GM06990 (cell line): ENCODE measurements around the gene THADA.

Experiments
- DNase-seq: peaks from one replicate; pipeline ENCODE4 v3.0.0-alpha.2; 2011; ENCODE audit not compliant: insufficient read length; ENCODE audit errors: extremely low read depth
- H3K27me3 ChIP-seq: replicated peaks from 2 replicates; pipeline ENCODE4 v1.6.0; 2011; ENCODE audit warnings: low read length; ENCODE audit not compliant: control insufficient read depth, insufficient read depth
- H3K36me3 ChIP-seq: 2 replicates; pipeline ENCODE4 v1.5.1; 2011; ENCODE audit warnings: low read length; ENCODE audit not compliant: control insufficient read depth, insufficient read depth
- H3K4me3 ChIP-seq: replicated peaks from 2 replicates; pipeline ENCODE4 v1.5.1; 2011; ENCODE audit warnings: low read depth, mild to moderate bottlenecking, control low read depth, low read length
- TF ChIP-seq, protein P1 (sequence below): IDR thresholded peaks from 2 replicates; pipeline ENCODE4 v1.5.1; 2011; ENCODE audit warnings: low read length, control low read depth, mild to moderate bottlenecking, inconsistent platforms; ENCODE audit not compliant: insufficient read depth, poor library complexity, severe bottlenecking

THADA gene

GRCh38 chr2:43616967-43617680 is 21.3 kb upstream of the THADA start:
- Histone ChIP-seq H3K4me3 (no peak overlapping the region), H3K36me3 (no peaks in the 10 kb centered on the region), H3K27me3 (no peaks in the 10 kb centered on the region)
- DNase-seq: no peak
- TF ChIP-seq, protein P1, sequence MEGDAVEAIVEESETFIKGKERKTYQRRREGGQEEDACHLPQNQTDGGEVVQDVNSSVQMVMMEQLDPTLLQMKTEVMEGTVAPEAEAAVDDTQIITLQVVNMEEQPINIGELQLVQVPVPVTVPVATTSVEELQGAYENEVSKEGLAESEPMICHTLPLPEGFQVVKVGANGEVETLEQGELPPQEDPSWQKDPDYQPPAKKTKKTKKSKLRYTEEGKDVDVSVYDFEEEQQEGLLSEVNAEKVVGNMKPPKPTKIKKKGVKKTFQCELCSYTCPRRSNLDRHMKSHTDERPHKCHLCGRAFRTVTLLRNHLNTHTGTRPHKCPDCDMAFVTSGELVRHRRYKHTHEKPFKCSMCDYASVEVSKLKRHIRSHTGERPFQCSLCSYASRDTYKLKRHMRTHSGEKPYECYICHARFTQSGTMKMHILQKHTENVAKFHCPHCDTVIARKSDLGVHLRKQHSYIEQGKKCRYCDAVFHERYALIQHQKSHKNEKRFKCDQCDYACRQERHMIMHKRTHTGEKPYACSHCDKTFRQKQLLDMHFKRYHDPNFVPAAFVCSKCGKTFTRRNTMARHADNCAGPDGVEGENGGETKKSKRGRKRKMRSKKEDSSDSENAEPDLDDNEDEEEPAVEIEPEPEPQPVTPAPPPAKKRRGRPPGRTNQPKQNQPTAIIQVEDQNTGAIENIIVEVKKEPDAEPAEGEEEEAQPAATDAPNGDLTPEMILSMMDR: no peak

- no peak for DNase-seq
- H3K27me3 ChIP-seq: no peaks in the 10 kb centered on the region
- no peaks in the 10 kb centered on the region for H3K36me3 ChIP-seq
- H3K4me3 ChIP-seq: no peak overlapping the region
- TF ChIP-seq, protein P1: no peak
These were observed 17.1 kb upstream of the THADA start for GRCh38 chr2:43612944-43613343.

DNA sequence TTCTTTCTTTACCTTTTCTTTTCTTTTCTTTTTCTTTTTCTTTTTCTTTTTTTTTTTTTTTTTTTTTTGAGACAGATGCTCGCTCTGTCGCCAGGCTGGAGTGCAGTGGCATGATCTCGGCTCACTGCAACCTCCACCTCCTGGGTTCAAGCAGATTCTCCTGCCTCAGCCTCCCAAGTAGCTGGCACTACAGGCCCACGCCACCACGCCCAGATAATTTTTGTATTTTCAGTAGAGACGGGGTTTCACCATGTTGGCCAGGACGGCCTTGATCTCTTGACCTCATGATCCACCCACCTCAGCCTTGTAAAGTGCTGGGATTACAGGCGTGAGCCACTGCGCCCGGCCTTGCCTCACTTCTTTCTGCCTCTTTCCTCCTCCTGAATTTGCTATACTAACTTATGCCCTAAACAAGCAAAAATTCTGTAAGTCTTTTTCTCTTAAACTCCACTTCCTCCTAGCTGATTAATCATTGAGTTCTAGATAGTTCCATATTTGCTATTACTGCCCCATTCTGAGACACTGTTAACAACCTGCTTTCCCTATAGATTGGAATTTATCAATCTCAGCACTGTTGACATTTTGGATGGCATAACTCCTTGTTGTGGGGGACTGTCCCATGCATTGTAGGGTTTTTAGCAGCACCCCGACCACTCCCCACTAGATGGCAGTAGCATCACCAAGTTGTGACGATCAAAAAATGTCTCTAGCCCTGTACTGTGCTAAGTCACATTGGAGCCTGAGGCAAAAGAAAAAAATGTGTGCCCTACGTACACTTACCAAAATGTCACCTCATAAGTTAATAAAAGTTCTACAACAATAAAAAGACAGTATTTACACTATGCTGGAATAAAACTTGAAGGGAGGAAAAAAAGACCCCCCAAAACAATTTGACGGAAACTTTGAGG is 16.4 kb upstream of the THADA start:
- DNase-seq: no peak

GRCh38 chr2:43610361-43610760 is 14.5 kb upstream of the THADA start:
- TF ChIP-seq, protein P1: no peak
- H3K4me3 ChIP-seq: no peak overlapping the region
- H3K27me3 ChIP-seq: no peaks in the 10 kb centered on the region
- no peak for DNase-seq
- H3K36me3 ChIP-seq: no peaks in the 10 kb centered on the region

More for the DNA sequence above, 16.4 kb upstream of the THADA start:
- Histone ChIP-seq H3K27me3 (no peaks in the 10 kb centered on the region), H3K36me3 (no peaks in the 10 kb centered on the region), H3K4me3 (no peak overlapping the region)
- TF ChIP-seq, protein P1: peak; percentile 89

DNA sequence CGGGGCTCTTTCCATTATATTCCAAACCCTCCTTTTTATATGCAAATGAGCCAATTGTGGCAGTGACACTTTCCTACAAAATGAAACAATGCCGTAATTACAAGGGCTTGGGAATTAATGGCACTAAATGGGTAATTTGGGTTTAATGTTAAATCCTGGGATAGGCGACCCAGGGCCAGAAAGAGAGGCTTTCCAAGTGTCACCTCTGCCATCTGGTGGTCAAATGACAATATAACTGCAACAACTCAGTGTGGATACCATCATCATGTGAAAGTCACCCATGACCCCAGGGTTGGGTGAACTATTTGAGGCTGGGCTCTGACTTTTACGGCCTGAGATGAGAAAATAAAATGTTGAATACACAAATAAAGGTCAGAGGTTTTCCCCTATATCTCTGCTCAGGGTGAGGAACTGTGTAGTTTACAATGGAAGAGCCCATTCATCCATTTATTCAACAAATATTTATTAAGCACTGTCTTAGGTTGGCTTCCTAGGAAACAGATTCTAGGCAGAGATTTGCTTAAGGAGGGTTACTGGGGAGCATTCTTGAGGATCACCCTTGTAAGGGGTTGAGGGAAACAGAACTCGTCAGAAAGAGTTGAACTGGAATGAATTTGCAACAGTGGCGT is 13.6 kb upstream of the THADA start:
- no peak overlapping the region for H3K4me3 ChIP-seq
- DNase-seq: no peak
- TF ChIP-seq, protein P1: peak; percentile 55

More for the DNA sequence above, 13.6 kb upstream of the THADA start:
- no peaks in the 10 kb centered on the region for H3K36me3 ChIP-seq
- no peaks in the 10 kb centered on the region for H3K27me3 ChIP-seq
